Panc1 (cell line): Measurements from ENCODE around the gene DTNB. TPM values are rescaled to one million over a fixed set of nuclear protein-coding genes. Genes with fewer than 3 reads are reported as not detected.

ENCODE experiments used
- ATAC-seq: fragments of 200-7000 bp; cut with Tn5 transposase; 2 replicates; pipeline ENCODE4 v1.9.1; 2020; ENCODE audit warnings: mild to moderate bottlenecking, moderate library complexity
- BruUV-seq: library from RNA; stranded (reverse); fragments of 400-500 nt; replicated peaks from 2 replicates; lab custom pipeline; 2021; lab: Mats Ljungman, UMichigan
- CTCF ChIA-PET: fragments of 300-600 bp; sonication (Branson Sonifier 250); formaldehyde crosslinking; loops from one replicate; lab custom pipeline; 2022; ENCODE audit warnings: antibody characterized with exemption; lab: Charles Lee
- POLR2A ChIA-PET: fragments of 300-600 bp; sonication (Branson Sonifier 250); formaldehyde crosslinking; loops from one replicate; lab custom pipeline; 2022; ENCODE audit warnings: antibody characterized with exemption; lab: Charles Lee
- DNase-seq: peaks from one replicate; pipeline ENCODE4 v3.0.0-alpha.2; 2010; ENCODE audit warnings: low read depth, low spot score
- H3K27ac ChIP-seq: 2 replicates; pipeline ENCODE4 v1.5.1; 2011; ENCODE audit warnings: mild to moderate bottlenecking, low read length, inconsistent platforms
- H3K27me3 ChIP-seq: fragments of 200-500 bp; sonication (Bioruptor generic); 2 replicates; pipeline ENCODE4 v1.6.0; 2014; ENCODE audit warnings: low read length, inconsistent platforms; ENCODE audit not compliant: control insufficient read depth, insufficient read depth
- H3K36me3 ChIP-seq: fragments of 200-500 bp; sonication (Bioruptor generic); 2 replicates; pipeline ENCODE4 v1.5.1; 2014; ENCODE audit warnings: inconsistent platforms, mild to moderate bottlenecking, low read length, moderate library complexity; ENCODE audit not compliant: control insufficient read depth, insufficient read depth
- H3K4me1 ChIP-seq: 2 replicates; pipeline ENCODE4 v1.5.1; 2011; ENCODE audit warnings: inconsistent platforms, mild to moderate bottlenecking, low read length, moderate library complexity; ENCODE audit not compliant: control insufficient read depth, insufficient read depth
- H3K4me3 ChIP-seq, 2 experiments: 2 replicates each; pipeline ENCODE4 v1.5.1; 2011 to 2012; ENCODE audit warnings: low read depth in 2 of 2, low read length in 2 of 2, mild to moderate bottlenecking in 2 of 2, inconsistent platforms in 1 of 2, moderate library complexity in 1 of 2
- H3K9me3 ChIP-seq: fragments of 200-500 bp; sonication (Bioruptor generic); 2 replicates; pipeline ENCODE4 v1.5.1; 2014; ENCODE audit warnings: low read depth, mild to moderate bottlenecking, inconsistent platforms, low read length, moderate library complexity; ENCODE audit not compliant: control insufficient read depth, insufficient read depth
- POLR2AphosphoS5 ChIP-seq: IDR thresholded peaks from 2 replicates; pipeline ENCODE4 v1.6.1; 2012; ENCODE audit warnings: mild to moderate bottlenecking, low read depth, low read length, moderate library complexity
- SIN3A ChIP-seq: IDR thresholded peaks from 2 replicates; pipeline ENCODE4 v1.6.1; 2012; ENCODE audit warnings: low read depth, mild to moderate bottlenecking, low read length, moderate library complexity, borderline replicate concordance; ENCODE audit not compliant: insufficient read depth
- TCF7L2 ChIP-seq: IDR thresholded peaks from 2 replicates; pipeline ENCODE4 v1.6.1; 2011; ENCODE audit warnings: mild to moderate bottlenecking, low read depth, low read length, inconsistent platforms
- in situ Hi-C: cut with HindIII; loops from 2 replicates; pipeline ENCODE4 v1.10.0; 2016; ENCODE audit warnings: low sequenced_read_pairs, low pct_unique_long_range_greater_than_20kb
- intact Hi-C: fragments of 100-400 bp; cut with micrococcal nuclease; formaldehyde crosslinking; loops from one replicate; pipeline ENCODE4 v1.10.0; 2022; ENCODE audit not compliant: unreplicated experiment
- total RNA-seq: library from RNA; stranded (reverse); gene quantifications from one replicate; pipeline ENCODE4 v1.2.1, GENCODE V29; 2021; ENCODE audit not compliant: unreplicated experiment
- TF ChIP-seq, protein P1 (sequence below), 2 experiments: IDR thresholded peaks; 2 replicates each; pipeline ENCODE4 v1.6.1; 2011 to 2012; ENCODE audit warnings: low read depth in 2 of 2, control low read depth in 1 of 2, low read length in 1 of 2, mild to moderate bottlenecking in 1 of 2, moderate library complexity in 1 of 2; ENCODE audit not compliant: insufficient read depth in 1 of 2
- TF ChIP-seq, protein P2 (sequence below): fragments of 450-650 bp; IDR thresholded peaks from 2 replicates; pipeline ENCODE4 v1.5.1; 2017; ENCODE audit warnings: mild to moderate bottlenecking

Gene DTNB
- total RNA-seq, 1 experiment from 2014 or later: 37.8 TPM

DNA sequence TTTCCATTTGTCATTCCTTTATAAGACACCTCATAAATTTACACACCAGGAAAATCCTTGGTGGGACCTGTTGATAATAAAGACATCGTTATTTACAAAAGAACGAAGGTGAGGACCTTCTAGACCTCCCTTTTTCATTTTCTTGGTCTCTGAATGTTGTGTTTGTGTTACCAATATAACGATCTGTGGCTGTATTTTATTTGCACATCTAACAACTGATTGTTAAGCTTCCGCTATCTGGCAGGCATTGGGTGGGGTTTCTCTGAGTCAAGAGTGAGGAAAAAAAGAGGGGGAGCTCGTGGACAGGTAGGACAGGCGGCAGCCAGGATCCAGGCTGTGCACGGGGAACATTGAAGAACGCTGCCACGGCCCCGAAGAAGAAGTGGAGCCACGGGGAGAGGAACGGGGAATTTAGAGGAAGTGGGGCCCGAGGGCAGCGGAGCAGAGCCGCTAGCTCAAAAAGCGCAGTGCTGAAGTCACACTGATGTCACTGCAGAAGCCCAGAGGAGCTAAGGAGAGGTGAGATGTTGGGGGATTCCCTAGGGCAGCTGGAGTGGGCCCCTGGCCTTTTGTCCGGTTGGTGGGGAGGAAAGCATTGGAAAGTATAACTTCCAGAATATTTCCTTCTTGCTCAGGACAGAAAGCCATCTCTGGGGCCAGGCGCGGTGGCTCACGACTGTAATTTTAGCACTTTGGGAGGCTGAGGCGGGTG is 310.8 kb downstream of the DTNB start:
- intact Hi-C loops: no loop called here
- Histone ChIP-seq H3K27ac (peak overlapping the region; percentile 88), H3K27me3 (no peaks in the 10 kb centered on the region), H3K9me3 (no peaks in the 10 kb centered on the region), H3K36me3 (no peaks in the 10 kb centered on the region), H3K4me3 (peak overlapping the region; percentile 41 to 54), H3K4me1 (peaks cover 7% of the 10 kb centered on the region)
- ChIA-PET POLR2A (interaction anchor here (0.6 to 0.7 kb wide), 2 partner anchors 10 to 277 kb away, joined by 8 to 15 read pairs; no protein-coding TSS in a partner anchor), CTCF (interaction anchor here (0.6 to 1.3 kb wide), 12 partner anchors 10 to 1914 kb away, joined by 3 to 19 read pairs (median 3); no protein-coding TSS in a partner anchor)
- in situ Hi-C loops: no loop called here
- TF ChIP-seq TCF7L2 (no peak), SIN3A (no peak), POLR2AphosphoS5 (no peak)
- TF ChIP-seq, protein P1, sequence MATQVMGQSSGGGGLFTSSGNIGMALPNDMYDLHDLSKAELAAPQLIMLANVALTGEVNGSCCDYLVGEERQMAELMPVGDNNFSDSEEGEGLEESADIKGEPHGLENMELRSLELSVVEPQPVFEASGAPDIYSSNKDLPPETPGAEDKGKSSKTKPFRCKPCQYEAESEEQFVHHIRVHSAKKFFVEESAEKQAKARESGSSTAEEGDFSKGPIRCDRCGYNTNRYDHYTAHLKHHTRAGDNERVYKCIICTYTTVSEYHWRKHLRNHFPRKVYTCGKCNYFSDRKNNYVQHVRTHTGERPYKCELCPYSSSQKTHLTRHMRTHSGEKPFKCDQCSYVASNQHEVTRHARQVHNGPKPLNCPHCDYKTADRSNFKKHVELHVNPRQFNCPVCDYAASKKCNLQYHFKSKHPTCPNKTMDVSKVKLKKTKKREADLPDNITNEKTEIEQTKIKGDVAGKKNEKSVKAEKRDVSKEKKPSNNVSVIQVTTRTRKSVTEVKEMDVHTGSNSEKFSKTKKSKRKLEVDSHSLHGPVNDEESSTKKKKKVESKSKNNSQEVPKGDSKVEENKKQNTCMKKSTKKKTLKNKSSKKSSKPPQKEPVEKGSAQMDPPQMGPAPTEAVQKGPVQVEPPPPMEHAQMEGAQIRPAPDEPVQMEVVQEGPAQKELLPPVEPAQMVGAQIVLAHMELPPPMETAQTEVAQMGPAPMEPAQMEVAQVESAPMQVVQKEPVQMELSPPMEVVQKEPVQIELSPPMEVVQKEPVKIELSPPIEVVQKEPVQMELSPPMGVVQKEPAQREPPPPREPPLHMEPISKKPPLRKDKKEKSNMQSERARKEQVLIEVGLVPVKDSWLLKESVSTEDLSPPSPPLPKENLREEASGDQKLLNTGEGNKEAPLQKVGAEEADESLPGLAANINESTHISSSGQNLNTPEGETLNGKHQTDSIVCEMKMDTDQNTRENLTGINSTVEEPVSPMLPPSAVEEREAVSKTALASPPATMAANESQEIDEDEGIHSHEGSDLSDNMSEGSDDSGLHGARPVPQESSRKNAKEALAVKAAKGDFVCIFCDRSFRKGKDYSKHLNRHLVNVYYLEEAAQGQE (IDR thresholded peaks at IDR 0.05; ENCODE audit: insufficient read depth in 1 of 2, low read depth in 2 of 2, low read length in 1 of 2): no peak
- TF ChIP-seq, protein P2, sequence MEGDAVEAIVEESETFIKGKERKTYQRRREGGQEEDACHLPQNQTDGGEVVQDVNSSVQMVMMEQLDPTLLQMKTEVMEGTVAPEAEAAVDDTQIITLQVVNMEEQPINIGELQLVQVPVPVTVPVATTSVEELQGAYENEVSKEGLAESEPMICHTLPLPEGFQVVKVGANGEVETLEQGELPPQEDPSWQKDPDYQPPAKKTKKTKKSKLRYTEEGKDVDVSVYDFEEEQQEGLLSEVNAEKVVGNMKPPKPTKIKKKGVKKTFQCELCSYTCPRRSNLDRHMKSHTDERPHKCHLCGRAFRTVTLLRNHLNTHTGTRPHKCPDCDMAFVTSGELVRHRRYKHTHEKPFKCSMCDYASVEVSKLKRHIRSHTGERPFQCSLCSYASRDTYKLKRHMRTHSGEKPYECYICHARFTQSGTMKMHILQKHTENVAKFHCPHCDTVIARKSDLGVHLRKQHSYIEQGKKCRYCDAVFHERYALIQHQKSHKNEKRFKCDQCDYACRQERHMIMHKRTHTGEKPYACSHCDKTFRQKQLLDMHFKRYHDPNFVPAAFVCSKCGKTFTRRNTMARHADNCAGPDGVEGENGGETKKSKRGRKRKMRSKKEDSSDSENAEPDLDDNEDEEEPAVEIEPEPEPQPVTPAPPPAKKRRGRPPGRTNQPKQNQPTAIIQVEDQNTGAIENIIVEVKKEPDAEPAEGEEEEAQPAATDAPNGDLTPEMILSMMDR: no peak
- peak; percentile 15; the same call in 1 of the 2 replicates for ATAC-seq
- DNase-seq: no peak
- no TSS peak for BruUV-seq

DNA sequence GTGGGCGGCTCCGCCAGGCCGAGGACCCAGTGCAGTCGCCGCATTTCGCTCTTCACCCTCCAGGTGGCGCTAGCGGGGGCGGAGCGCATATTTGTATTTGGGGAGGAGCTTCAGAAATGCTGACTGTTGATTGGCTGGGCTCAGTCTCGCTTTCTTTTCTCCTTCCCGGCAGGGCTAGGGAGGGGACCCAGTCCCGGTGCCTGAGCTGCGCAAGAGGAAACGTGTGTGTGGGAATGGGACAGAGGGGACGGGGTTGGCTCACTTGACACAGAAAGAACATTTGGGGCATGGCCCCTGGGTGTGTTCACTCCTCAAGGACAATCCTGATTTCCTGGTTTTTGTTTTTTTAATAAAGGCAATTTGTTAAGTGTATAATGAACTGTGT is 311.3 kb downstream of the DTNB start:
- H3K36me3 ChIP-seq: no peaks in the 10 kb centered on the region
- H3K27ac ChIP-seq: peak overlapping the region; percentile 88
- CTCF ChIA-PET: interaction anchor here (0.6 to 1.3 kb wide), 12 partner anchors 11 to 1914 kb away, joined by 3 to 19 read pairs (median 3); no protein-coding TSS in a partner anchor
- DNase-seq: peak; percentile 81
- intact Hi-C loops (no loop called here), in situ Hi-C loops (no loop called here)
- POLR2A ChIA-PET: interaction anchor here (0.7 kb wide), 1 partner anchor 11 kb away, joined by 8 read pairs; no protein-coding TSS in a partner anchor
- ATAC-seq: peak; percentile 98
- no TSS peak for BruUV-seq
- TF ChIP-seq, protein P2: peak; percentile 99
- TF ChIP-seq, protein P1 (IDR thresholded peaks at IDR 0.05; ENCODE audit: insufficient read depth in 1 of 2, low read depth in 2 of 2, low read length in 1 of 2): no peak
- TF ChIP-seq POLR2AphosphoS5: peak; percentile 70
- no peak for TF ChIP-seq TCF7L2
- no peak for TF ChIP-seq SIN3A
- H3K27me3 ChIP-seq: no peaks in the 10 kb centered on the region
- H3K4me1 ChIP-seq: peaks cover 7% of the 10 kb centered on the region
- H3K4me3 ChIP-seq: peak overlapping the region; percentile 41 to 54
- H3K9me3 ChIP-seq: no peaks in the 10 kb centered on the region
